HEK293 (cell line): ENCODE data around the gene NABP2.

Source experiments
- CTCF ChIP-seq: fragments of 450-650 bp; formaldehyde crosslinking; IDR thresholded peaks from 2 replicates; pipeline ENCODE4 v1.5.1; 2016; ENCODE audit warnings: missing biosample characterization, missing genetic modification characterization
- GFI1B ChIP-seq: fragments of 450-650 bp; formaldehyde crosslinking; IDR thresholded peaks from 2 replicates; pipeline ENCODE4 v1.5.1; 2016; ENCODE audit warnings: missing biosample characterization, missing genetic modification characterization
- MZF1 ChIP-seq: fragments of 450-650 bp; formaldehyde crosslinking; IDR thresholded peaks from 2 replicates; pipeline ENCODE4 v1.5.1; 2017; ENCODE audit warnings: missing biosample characterization, missing genetic modification characterization, borderline replicate concordance
- TCF7L2 ChIP-seq: IDR thresholded peaks from 2 replicates; pipeline ENCODE4 v1.6.1; 2011; ENCODE audit warnings: low read depth, mild to moderate bottlenecking, inconsistent platforms, low read length, moderate library complexity, borderline replicate concordance
- ZNF140 ChIP-seq: fragments of 450-650 bp; formaldehyde crosslinking; IDR thresholded peaks from 2 replicates; pipeline ENCODE4 v1.5.1; 2016; ENCODE audit warnings: missing biosample characterization, missing genetic modification characterization
- ZNF549 ChIP-seq: fragments of 450-650 bp; IDR thresholded peaks from 2 replicates; pipeline ENCODE4 v1.5.1; 2018; ENCODE audit warnings: missing biosample characterization, missing genetic modification characterization, mild to moderate bottlenecking, inconsistent platforms, moderate library complexity
- ZNF670 ChIP-seq: fragments of 450-650 bp; formaldehyde crosslinking; IDR thresholded peaks from 2 replicates; pipeline ENCODE4 v1.5.1; 2016; ENCODE audit warnings: missing biosample characterization, missing genetic modification characterization, low read depth
- ZNF747 ChIP-seq: fragments of 450-650 bp; formaldehyde crosslinking; IDR thresholded peaks from 2 replicates; pipeline ENCODE4 v1.5.1; 2016; ENCODE audit warnings: missing biosample characterization, missing genetic modification characterization
- ZNF830 ChIP-seq: fragments of 450-650 bp; IDR thresholded peaks from 2 replicates; pipeline ENCODE4 v1.5.0; 2018; ENCODE audit warnings: missing biosample characterization, missing genetic modification characterization, low read depth, mild to moderate bottlenecking, moderate library complexity
- TF ChIP-seq, protein P1 (sequence below): fragments of 450-650 bp; formaldehyde crosslinking; IDR thresholded peaks from 2 replicates; pipeline ENCODE4 v1.5.1; 2016; ENCODE audit warnings: missing biosample characterization, missing genetic modification characterization

DNA sequence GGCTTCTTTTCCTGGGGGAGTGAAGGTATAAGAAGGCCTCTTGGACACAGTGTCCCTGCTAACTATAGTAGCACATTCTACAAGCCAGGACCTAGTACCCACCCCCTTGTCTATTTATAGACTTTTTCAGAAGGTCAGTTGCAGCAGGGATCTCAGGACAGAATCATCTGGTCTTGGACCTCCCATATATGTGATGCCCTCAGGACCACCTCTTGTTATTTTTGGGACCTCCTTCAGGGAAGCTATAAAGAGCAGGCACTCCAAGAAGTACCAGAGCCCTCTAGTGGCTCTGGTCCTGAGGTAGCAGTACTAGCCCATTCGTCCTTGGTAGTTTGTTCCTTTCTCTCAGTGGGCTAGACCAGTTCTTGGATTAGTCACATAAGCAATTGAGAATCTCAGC, 46.9 kb downstream of the NABP2 start:
- 0 out of 2 replicates have a peak, but pooled peaks have one; percentile 37 for TF ChIP-seq CTCF (tag by site-specific recombination)
- TF ChIP-seq ZNF747 (tag by site-specific recombination) = no peak
- TF ChIP-seq ZNF140 (tag by site-specific recombination) = no peak
- TF ChIP-seq ZNF830 (tag by site-specific recombination) = no peak
- TF ChIP-seq TCF7L2 = no peak
- no peak for TF ChIP-seq GFI1B
- TF ChIP-seq ZNF670 = no peak
- TF ChIP-seq MZF1 (tag by site-specific recombination) = no peak
- TF ChIP-seq ZNF549 (tag by site-specific recombination) = no peak
- TF ChIP-seq, protein P1, sequence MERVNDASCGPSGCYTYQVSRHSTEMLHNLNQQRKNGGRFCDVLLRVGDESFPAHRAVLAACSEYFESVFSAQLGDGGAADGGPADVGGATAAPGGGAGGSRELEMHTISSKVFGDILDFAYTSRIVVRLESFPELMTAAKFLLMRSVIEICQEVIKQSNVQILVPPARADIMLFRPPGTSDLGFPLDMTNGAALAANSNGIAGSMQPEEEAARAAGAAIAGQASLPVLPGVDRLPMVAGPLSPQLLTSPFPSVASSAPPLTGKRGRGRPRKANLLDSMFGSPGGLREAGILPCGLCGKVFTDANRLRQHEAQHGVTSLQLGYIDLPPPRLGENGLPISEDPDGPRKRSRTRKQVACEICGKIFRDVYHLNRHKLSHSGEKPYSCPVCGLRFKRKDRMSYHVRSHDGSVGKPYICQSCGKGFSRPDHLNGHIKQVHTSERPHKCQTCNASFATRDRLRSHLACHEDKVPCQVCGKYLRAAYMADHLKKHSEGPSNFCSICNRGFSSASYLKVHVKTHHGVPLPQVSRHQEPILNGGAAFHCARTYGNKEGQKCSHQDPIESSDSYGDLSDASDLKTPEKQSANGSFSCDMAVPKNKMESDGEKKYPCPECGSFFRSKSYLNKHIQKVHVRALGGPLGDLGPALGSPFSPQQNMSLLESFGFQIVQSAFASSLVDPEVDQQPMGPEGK = no peak
